Umbilical cord (tissue), 2 donors: ENCODE data around the gene IQSEC3. TPM values are rescaled to one million over a fixed set of nuclear protein-coding genes. Genes with fewer than 3 reads are reported as not detected.
"Not testable (repeated sequence)": the region's sequence is repeated elsewhere in the genome, so short reads cannot be mapped to it uniquely, and the experiment has no call there.

Source experiments
- DNase-seq: peaks from one replicate; pipeline ENCODE4 v3.0.0-alpha.2; 2015; ENCODE audit warnings: low spot score
- total RNA-seq: library from RNA; depleted of rRNA; stranded (reverse); fragments of >200 nt; gene quantifications from one replicate; pipeline ENCODE4 v1.2.3, GENCODE V29; 2014; ENCODE audit warnings: low replicate concordance; ENCODE audit not compliant: insufficient read depth

Gene IQSEC3
- total RNA-seq, 1 donor from 2014 or later, result 7.7 TPM

GRCh38 chr12:52902-53734 lies 13.4 kb upstream of the IQSEC3 start:
- DNase-seq, result not testable (repeated sequence)

- no peak for DNase-seq
Observed at GRCh38 chr12:53735-54730, 12.5 kb upstream of the IQSEC3 start.

DNA sequence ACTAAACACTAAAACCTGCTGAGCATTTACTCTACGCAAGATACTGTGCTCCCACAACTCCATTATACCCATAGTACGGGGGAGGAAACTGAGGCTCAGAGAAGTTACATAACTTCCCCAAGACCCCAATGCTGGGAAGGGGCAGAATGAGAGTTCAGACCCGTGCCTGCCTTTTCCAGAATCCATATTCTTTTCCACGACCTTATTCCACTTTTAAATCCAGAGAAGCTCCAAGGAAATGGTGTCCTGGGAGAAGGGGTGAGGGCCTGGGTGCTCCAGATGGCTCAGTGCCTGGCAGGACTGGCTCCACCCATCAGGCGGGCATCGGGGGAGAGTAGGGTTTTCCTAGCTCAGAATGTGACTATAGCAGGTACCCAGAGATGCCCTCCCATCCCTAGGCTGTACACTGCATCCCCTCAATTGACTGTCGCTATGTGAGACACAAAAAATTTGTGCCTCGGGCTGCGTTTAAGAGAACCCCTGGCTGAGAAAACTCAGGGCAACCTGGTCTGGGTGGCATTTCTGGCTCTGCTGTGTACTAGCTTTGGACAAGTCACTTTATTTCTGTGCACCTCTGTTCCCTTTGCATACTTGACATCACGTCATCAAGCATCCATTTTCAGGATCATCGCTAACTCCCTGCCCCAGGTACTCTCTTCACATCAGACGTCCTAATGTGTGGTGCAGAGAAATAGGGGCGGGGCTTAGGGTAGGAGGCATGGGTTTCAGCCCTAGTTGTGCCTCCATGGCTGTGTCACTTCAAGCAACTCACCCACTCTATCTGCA lies 11.6 kb upstream of the IQSEC3 start:
- no peak for DNase-seq

DNA sequence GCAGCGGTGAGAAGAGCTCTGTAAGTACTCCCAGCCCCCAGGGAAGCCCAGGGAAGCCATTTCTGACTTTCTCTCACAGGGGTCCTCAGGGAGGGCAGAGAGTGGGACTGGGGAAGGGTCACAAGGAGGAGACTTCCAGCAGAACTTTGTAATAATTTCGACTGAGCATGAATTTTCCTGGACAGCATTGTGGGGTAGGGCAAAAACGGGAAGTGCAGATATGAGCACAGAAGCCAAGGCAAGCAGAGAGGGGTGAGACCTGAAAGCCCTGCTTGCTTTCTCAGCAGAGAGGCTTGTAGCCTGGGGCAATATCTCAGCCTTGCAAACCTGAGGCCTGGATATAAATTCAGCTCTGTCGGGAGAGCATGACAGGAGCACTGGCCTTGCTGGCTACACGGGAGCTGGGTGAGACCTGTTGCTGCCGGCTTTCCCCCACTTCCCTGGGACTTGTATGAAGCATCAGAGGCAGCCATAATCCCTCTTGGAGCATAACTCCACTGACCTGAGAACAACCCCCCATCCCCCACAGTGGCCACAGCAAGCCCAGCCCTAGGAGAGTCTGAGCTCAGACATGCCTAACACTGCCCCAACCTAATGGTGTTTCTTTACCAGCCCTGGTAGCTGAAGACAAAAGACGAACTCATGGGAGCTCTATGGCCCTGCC lies 9.8 kb upstream of the IQSEC3 start:
- no peak for DNase-seq

- DNase-seq, result no peak
Observed at GRCh38 chr12:57539-57938, 9.0 kb upstream of the IQSEC3 start.

DNA sequence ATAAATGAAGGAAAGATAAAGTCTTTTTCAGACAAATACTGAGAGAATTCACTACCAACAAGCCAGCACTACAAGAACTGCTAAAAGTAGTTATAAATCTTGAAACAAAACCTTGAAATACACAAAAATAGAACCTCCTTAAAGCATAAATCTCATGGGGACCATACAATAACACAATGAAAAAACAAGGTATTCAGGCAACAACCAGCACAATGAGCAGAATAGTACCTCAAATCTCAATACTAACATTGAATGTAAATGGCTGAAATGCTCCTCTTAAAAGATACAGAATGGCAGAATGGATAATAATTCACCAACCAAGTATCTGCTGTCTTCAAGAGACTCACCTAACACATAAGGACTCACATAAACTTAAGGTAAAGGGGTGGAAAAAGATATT lies 7.7 kb upstream of the IQSEC3 start:
- DNase-seq, result no peak

DNA sequence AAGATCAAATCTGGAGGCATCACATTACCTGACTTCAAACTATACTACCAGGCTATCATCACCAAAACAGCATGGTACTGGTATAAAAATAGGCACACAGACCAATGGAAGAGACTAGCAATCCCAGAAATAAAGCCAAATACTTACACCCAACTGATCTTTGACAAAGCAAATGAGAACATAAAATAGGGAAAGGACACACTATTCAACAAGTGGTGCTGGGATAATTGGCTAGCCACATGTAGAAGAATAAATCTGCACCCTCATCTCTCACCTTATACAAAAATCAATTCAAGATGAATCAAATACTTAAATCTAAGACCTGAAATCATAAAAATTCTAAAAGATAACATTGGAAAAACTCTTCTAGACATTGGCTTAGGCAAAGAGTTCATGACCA lies 4.7 kb upstream of the IQSEC3 start:
- not testable (repeated sequence) for DNase-seq

DNA sequence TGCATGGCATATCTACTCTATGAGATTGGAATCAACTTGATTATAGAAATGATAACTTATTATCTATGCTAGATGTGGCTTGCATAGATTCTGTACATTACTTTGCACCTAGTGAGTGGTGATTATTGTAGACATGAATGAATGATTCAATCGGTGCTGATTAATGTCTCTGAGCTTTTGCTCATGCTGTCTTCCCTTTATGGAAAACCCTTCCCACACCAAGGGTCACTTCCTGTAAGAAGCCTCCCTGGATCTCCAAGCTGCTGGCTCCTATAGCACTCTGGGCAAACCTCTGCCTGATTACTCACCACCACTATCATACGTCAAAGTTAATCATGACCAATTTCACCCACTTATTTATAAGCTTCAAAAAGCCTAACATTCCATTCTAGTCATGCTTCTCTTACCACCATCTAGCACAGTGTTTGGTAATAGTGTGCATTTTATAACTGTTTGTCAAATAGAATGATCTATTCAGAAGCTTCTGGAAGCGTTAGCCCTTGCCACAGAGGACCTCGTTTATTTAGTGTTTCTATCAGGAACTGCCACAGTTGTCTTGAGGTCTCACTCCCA lies 990 bp upstream of the IQSEC3 start:
- not testable (repeated sequence) for DNase-seq

GRCh38 chr12:66782-67504 lies 376 bp downstream of the IQSEC3 start:
- DNase-seq, result peak; percentile 69

GRCh38 chr12:69677-70076 lies 3.1 kb downstream of the IQSEC3 start:
- not testable (repeated sequence) for DNase-seq

- DNase-seq, result not testable (repeated sequence)
Observed at GRCh38 chr12:70541-70940, 4.0 kb downstream of the IQSEC3 start.

- DNase-seq, result not testable (repeated sequence)
Observed at GRCh38 chr12:72018-72417, 5.5 kb downstream of the IQSEC3 start.

DNA sequence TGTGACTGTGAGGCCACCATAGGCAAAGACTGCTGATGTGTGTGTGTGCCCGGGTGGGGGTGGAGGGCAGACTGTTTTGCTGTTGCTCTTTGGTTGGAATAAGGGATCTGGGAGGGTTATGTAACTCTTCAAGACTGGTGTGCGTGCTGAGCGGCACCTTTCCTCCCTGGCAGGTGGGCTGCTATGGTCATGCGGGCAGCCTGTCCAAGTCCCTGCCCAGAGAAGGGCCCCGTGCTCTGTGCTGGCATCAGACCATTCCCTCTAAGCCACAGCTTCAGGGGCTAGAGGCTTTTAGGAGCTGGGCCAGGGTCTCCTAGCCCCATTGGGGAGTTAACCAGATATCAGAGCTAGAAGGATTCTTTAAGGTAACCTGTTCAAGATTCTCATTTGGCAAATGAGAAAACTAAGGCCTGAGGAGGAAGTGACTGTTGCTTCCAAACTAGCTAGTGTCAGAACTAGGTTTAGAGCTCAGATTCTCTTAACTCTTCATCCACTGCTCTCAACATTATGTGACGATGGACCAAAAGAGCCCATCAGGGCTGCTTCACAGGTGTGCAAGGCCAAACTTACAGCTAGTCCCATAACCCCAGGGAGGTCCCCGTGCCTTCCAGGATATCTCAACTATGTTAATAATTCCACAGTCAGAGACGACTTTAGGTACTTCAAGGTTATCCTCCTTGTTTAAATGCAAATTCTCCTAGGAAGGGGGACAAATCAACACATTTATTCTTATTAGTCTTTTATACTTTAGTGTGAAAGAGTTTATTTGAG lies 8.0 kb downstream of the IQSEC3 start:
- not testable (repeated sequence) for DNase-seq

- not testable (repeated sequence) for DNase-seq
Observed at GRCh38 chr12:75541-75940, 9.0 kb downstream of the IQSEC3 start.

DNA sequence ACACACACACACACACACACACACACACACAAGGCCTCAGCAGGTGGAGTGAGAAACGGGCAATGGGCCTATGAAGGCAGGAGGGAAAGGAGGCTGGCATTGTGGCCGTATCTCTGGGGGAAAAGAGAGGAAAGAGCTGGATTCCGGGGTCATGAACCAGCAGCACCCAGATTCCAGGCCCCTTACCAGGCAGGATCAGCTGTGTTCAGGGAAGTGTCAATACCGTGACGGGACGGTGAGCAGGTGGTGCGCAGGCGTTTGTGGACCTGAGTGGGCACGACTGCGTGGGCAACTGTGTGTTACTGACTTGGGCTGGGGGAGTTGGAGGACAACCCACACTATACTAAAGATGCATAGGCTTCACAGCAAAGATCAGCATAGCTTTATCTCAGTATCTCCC lies 9.5 kb downstream of the IQSEC3 start:
- not testable (repeated sequence) for DNase-seq

- not testable (repeated sequence) for DNase-seq
Observed at GRCh38 chr12:76551-76950, 10.0 kb downstream of the IQSEC3 start.

GRCh38 chr12:77101-77719 lies 10.6 kb downstream of the IQSEC3 start:
- not testable (repeated sequence) for DNase-seq

DNA sequence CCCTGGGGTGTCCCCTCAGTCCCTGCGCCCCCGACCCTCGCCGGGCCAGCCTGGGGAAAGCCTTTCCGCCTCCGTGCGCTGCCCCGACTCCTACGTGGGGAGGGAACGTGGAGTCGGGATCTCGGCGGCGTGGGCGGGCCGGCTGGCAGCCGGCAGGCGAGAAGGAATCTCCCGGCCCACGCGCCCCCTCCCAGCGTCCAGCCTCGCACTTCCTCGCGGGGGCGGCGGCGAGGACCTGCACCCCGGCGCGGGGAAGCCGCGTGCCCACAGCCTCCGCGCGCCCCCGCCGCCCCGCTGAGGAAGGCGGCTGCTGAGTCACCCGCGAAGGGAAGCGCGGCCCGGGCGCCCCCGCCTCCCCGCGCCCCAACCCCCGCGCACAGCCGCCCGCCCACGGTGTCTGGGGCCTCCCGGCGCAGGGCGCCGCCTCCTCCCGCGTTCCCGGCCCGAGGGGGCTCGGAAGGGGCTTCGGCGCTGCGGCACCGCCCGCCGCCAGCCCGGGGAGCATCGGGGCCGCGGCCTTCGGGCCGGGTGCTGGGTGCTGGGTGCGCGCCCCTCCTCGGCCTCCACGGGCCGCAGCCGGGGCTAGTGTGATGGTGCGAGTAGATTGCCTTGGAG lies 11.3 kb downstream of the IQSEC3 start:
- not testable (repeated sequence) for DNase-seq
